ENCODE data around the gene ZBTB7A. TPM values are rescaled to one million over a fixed set of nuclear protein-coding genes. Genes with fewer than 3 reads are reported as not detected.
A peak's percentile ranks its signal among the peaks of the same experiment; 100 is the strongest.

The ZBTB7A gene
- total and polyA plus RNA-seq, 12 donors = 4.5 to 77.2 (median 47.1) TPM

GRCh38 chr19:4096049-4096892, 29.6 kb upstream of the ZBTB7A start:
- peak in 2 of 7 donors; percentile 40 to 62 for DNase-seq
- H3K36me3 ChIP-seq (replicated peaks in 1 of 2) = peaks cover 0 to 48% of the 10 kb centered on the region in 2 donors

GRCh38 chr19:4095488-4095844, 28.8 kb upstream of the ZBTB7A start:
- DNase-seq = no peak
- no peak for TF ChIP-seq POLR2A (IDR thresholded peaks at IDR 0.05)
- TF ChIP-seq CTCF (IDR thresholded peaks at IDR 0.05) = no peak
- Histone ChIP-seq H3K27me3 (no peaks in the 10 kb centered on the region), H3K27ac (no peak overlapping the region), H3K4me1 (replicated peaks in 1 of 2) (peaks cover 9 to 12% of the 10 kb centered on the region in 2 donors), H3K9me3 (replicated peaks in 1 of 3) (no peaks in the 10 kb centered on the region), H3K4me3 (no peak overlapping the region), H3K36me3 (replicated peaks in 1 of 2) (peaks cover 0 to 47% of the 10 kb centered on the region in 2 donors)
- intact Hi-C loops (cut with DNase I) = no loop called here
- WGBS, 4 donors = 93 to 96% (median 95%) methylated on average over 12 of the region's 12 CpGs

More at GRCh38 chr19:4096049-4096892, 29.6 kb upstream of the ZBTB7A start:
- 85 to 93% (median 89%) methylated on average over 3 to 31 of the region's 31 CpGs for WGBS, 4 donors
- Histone ChIP-seq H3K27ac (no peak overlapping the region), H3K4me1 (replicated peaks in 1 of 2) (peaks cover 9 to 12% of the 10 kb centered on the region in 2 donors), H3K4me3 (no peak overlapping the region), H3K9me3 (replicated peaks in 1 of 3) (no peaks in the 10 kb centered on the region), H3K27me3 (no peaks in the 10 kb centered on the region)
- intact Hi-C loops (cut with DNase I) = no loop called here
- TF ChIP-seq POLR2A (IDR thresholded peaks at IDR 0.05) (no peak), CTCF (IDR thresholded peaks at IDR 0.05) (no peak)

GRCh38 chr19:4094761-4095487, 28.2 kb upstream of the ZBTB7A start:
- H3K27me3 ChIP-seq = no peaks in the 10 kb centered on the region
- intact Hi-C loops (cut with DNase I) = no loop called here
- WGBS, 4 donors = 89 to 96% (median 94%) methylated on average over 11 to 35 of the region's 35 CpGs
- H3K9me3 ChIP-seq (replicated peaks in 1 of 3) = no peaks in the 10 kb centered on the region
- no peak for DNase-seq
- peaks cover 0 to 48% of the 10 kb centered on the region in 2 donors for H3K36me3 ChIP-seq (replicated peaks in 1 of 2)
- TF ChIP-seq CTCF (IDR thresholded peaks at IDR 0.05) = no peak
- no peak overlapping the region for H3K4me3 ChIP-seq
- no peak overlapping the region for H3K27ac ChIP-seq
- H3K4me1 ChIP-seq (replicated peaks in 1 of 2) = peaks cover 9 to 12% of the 10 kb centered on the region in 2 donors

GRCh38 chr19:4094291-4094690, 27.6 kb upstream of the ZBTB7A start:
- H3K27ac ChIP-seq = no peak overlapping the region
- WGBS, 4 donors = 90 to 95% (median 94%) methylated on average over 8 to 19 of the region's 19 CpGs
- H3K9me3 ChIP-seq (replicated peaks in 1 of 3) = no peaks in the 10 kb centered on the region
- peaks cover 0 to 48% of the 10 kb centered on the region in 2 donors for H3K36me3 ChIP-seq (replicated peaks in 1 of 2)
- H3K27me3 ChIP-seq = no peaks in the 10 kb centered on the region
- TF ChIP-seq POLR2A (IDR thresholded peaks at IDR 0.05) = no peak
- no peak for TF ChIP-seq CTCF (IDR thresholded peaks at IDR 0.05)
- H3K4me3 ChIP-seq = no peak overlapping the region
- no peak for DNase-seq
- peaks cover 9 to 12% of the 10 kb centered on the region in 2 donors for H3K4me1 ChIP-seq (replicated peaks in 1 of 2)
- intact Hi-C loops (cut with DNase I) = no loop called here

All from adrenal gland (tissue), 12 donors.